GM18526 (cell line): Measurements from ENCODE around the gene RPF1.

Experiments
- POLR2A ChIP-seq: IDR thresholded peaks from 3 replicates; pipeline ENCODE4 v1.6.1; 2011; ENCODE audit not compliant: insufficient read length; ENCODE audit errors: extremely low read depth

The RPF1 gene

DNA sequence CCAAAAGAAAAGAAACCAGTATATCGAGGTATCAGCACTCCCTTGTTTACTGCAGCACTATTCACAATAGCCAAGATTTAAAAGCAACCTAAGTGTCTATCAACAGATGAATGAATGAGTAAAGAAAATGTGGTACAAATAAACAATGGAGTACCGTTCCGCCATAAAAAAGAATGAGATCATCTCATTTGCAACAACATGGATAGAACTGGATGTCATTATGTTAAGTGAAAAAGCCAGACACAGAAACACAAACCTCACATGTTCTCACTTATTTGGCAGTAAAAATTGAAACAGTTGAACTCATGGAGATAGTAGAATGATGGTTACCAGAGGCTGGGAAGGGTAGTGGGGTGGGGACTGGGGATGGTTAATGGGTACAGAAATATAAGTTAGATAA, 31.6 kb downstream of the RPF1 start:
- no peak for TF ChIP-seq POLR2A

GRCh38 chr1:84524590-84524989, 45.5 kb downstream of the RPF1 start:
- no peak for TF ChIP-seq POLR2A

GRCh38 chr1:84525779-84526178, 46.7 kb downstream of the RPF1 start:
- no peak for TF ChIP-seq POLR2A

DNA sequence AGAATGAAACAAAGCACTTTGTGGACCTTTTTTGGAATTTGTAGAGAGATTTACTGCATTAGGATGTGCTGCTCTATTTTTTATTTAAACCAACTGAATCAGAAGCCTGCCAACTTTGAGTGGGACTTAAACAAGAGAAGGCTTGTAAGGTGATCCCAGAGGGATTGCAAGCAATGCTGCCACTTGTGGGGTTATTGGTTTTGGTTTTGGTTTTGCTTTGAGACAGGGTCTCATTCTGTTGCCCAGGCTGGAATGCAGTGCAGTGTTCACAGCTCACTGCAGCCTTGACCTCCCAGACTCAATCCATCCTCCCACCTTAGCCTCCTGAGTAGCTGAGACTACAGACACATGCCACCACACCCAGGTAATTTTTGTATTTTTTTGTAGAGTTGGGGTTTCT, 59.5 kb downstream of the RPF1 start:
- no peak for TF ChIP-seq POLR2A

- TF ChIP-seq POLR2A: no peak
Observed at GRCh38 chr1:84539972-84540371, 60.9 kb downstream of the RPF1 start.

- no peak for TF ChIP-seq POLR2A
Observed at GRCh38 chr1:84540759-84541158, 61.7 kb downstream of the RPF1 start.

DNA sequence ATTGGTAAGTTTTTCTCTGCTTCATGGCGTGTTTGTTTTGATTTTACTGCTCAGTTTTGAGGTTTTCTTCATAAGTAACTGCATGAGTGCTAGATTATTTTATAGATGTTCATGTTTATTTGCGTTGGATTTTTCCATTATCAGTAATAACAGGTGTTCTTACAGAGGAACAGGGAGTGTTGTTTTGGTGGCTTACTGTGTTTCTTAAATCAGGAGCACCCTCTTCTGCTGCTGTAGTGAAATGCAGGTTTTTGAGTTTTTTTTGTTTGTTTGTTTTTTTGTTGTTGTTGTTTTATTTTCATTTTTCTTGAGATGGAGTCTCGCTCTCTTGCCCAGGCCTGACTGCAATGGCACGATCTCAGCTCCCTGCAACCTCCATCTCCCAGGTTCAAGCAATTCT, 62.6 kb downstream of the RPF1 start:
- TF ChIP-seq POLR2A: no peak
